Measurements from ENCODE around the gene TGFB1I1. TPM values are rescaled to one million over a fixed set of nuclear protein-coding genes. Genes with fewer than 3 reads are reported as not detected.
"Not testable (repeated sequence)": the region's sequence is repeated elsewhere in the genome, so short reads cannot be mapped to it uniquely, and the experiment has no call there.

Gene TGFB1I1
- polyA plus RNA-seq, 3 donors, result 35.6 to 41.8 (median 36.8) TPM

- no peak for DNase-seq (ENCODE audit: low read depth in 3 of 3, low spot score in 2 of 3)
These were observed 13.6 kb downstream of the TGFB1I1 start for GRCh38 chr16:31485571-31485970.

- no peak for DNase-seq (ENCODE audit: low read depth in 3 of 3, low spot score in 2 of 3)
These were observed 14.1 kb downstream of the TGFB1I1 start for GRCh38 chr16:31486045-31486444.

DNA sequence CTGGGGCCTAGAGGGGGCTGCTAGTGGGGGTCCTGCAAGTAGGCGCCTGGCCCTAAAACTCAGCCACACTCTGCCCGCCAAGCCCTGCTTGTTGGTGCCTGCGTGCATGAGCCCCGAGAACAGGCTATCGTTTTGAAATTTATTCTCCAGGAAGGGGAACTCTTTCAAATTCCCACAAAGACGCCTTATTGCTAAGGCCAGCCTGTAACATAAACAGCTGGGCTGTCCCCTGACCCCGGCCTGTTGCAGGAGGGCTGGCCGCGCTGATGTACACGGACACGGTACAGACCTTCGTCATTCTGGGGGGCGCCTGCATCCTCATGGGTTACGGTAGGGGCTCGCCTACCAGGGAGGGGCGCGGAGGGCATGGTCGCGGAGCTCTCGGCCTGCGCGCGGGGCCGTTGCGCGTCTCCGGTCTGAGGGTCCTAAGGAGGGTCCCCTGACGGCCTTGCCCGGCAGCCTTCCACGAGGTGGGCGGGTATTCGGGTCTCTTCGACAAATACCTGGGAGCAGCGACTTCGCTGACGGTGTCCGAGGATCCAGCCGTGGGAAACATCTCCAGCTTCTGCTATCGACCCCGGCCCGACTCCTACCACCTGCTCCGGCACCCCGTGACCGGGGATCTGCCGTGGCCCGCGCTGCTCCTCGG is 15.2 kb downstream of the TGFB1I1 start:
- DNase-seq (ENCODE audit: low read depth in 3 of 3, low spot score in 2 of 3), result no peak

GRCh38 chr16:31487720-31488467 is 15.9 kb downstream of the TGFB1I1 start:
- no peak for DNase-seq (ENCODE audit: low read depth in 3 of 3, low spot score in 2 of 3)

DNA sequence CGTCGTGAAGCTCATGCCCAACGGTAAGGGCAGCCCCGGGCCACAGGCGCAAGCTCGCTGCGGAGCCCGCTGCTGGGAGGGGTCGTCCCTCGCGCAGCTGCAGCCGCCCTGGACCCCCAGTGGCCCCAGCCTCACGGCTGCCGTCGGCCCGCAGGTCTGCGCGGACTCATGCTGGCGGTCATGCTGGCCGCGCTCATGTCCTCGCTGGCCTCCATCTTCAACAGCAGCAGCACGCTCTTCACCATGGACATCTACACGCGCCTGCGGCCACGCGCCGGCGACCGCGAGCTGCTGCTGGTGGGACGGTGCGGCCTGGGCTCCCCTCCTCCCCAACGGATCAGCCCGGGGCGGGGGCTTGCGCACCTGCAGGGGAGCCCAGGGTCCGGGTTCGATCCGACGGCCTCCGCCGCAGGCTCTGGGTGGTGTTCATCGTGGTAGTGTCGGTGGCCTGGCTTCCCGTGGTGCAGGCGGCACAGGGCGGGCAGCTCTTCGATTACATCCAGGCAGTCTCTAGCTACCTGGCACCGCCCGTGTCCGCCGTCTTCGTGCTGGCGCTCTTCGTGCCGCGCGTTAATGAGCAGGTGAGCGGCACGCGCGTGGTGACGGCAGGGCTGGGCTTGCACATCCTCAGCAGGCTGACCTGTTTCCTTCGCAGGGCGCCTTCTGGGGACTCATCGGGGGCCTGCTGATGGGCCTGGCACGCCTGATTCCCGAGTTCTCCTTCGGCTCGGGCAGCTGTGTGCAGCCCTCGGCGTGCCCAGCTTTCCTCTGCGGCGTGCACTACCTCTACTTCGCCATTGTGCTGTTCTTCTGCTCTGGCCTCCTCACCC is 16.7 kb downstream of the TGFB1I1 start:
- DNase-seq (ENCODE audit: low read depth in 3 of 3, low spot score in 2 of 3), result no peak

DNA sequence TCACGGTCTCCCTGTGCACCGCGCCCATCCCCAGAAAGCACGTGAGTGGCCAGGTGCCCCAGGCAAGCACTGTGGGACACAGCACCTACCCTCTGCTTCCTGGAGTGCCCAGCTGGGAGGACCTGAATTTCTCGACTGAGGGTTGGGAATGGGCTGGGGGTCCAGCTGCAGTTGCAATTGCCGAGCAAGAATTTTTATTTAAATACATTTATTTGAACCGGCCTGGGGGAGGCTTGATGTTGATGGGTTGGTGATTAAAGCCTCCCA is 17.3 kb downstream of the TGFB1I1 start:
- no peak for DNase-seq (ENCODE audit: low read depth in 3 of 3, low spot score in 2 of 3)

GRCh38 chr16:31489616-31490584 is 17.9 kb downstream of the TGFB1I1 start:
- no peak for DNase-seq (ENCODE audit: low read depth in 3 of 3, low spot score in 2 of 3)

DNA sequence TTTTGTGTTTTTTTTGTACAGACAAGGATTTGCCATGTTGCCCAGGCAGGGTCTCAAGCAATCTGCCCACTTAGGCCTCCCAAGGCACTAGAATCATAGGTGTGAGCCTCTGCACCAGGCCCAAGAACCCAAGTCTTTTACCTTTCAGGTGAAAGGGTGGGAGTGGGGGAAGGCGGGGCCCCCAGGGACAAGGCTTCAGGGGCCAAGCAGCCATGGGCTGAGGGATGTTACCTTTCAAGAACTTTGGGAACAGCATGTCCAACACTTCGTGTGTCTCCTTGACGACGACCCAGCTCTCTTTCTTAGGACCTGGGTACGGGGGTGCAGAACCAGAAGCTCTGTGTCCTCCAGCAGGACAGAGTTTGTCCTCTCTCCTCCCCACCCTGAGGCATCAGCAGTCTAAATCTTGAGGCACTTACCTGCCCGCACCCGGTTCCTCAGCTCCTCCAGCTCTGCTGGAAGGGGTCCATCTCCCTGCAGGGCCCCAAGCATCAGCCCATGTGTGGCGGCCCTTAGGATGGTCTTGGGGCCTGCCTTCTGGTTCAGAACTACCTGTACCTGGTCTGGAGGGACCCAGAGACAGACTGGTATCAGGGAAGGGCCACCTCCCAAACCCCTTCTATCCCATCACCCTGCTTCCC is 19.9 kb downstream of the TGFB1I1 start:
- no peak for DNase-seq (ENCODE audit: low read depth in 3 of 3, low spot score in 2 of 3)

DNA sequence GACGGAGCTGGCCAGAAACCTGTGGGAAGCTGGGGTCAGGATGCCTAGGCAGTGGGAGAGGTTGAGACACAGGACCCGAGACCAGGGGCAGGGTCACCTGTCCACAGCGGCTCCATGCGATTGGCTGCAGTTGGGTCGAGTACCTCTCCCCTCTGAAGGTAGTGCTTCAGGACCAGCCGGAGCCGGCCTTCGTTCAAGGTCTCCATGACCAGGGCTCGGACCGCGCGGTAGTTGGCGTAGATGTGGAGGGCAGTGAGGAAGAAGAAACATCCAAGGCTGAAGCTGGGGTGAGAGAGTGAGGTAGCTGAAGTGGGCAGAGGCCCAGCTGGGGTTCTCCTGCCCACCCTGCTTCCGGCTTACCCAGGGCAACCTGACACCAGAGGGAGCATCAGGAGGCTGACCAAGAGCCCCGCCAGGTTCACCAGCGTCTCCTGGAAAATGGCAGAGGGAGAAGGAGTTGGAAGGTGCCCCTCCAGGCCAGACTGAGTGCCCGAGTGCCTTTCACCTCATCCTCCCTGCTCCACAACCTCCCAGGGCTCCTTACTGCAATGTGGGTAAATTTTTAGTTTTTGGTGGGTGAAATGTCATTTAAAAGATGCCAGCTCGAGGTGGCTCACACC is 21.7 kb downstream of the TGFB1I1 start:
- DNase-seq (ENCODE audit: low read depth in 3 of 3, low spot score in 2 of 3), result no peak

DNA sequence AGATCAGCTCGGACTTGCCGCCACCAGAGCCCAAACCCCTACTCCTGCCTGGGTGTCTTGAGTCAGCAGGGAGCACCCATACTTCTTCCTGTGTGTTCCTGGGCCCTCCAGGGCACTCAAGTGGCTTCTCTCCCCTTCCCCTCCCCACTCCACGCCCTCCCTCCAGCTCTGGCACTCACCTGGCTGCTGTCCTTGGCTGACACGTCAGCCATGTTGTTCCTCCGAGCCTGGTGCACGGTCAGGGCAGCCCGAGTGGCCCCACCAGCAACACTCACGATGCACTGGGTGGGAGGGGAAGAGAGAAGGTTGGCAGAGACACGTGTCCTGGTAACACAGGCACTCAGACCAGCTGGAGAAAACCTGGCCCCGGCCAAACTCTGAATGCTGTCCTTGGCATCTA is 24.7 kb downstream of the TGFB1I1 start:
- DNase-seq (ENCODE audit: low read depth in 3 of 3, low spot score in 2 of 3), result no peak

GRCh38 chr16:31498493-31498892 is 26.5 kb downstream of the TGFB1I1 start:
- DNase-seq (ENCODE audit: low read depth in 3 of 3, low spot score in 2 of 3), result no peak

- no peak for DNase-seq (ENCODE audit: low read depth in 3 of 3, low spot score in 2 of 3)
These were observed 28.0 kb downstream of the TGFB1I1 start for GRCh38 chr16:31499928-31500327.

DNA sequence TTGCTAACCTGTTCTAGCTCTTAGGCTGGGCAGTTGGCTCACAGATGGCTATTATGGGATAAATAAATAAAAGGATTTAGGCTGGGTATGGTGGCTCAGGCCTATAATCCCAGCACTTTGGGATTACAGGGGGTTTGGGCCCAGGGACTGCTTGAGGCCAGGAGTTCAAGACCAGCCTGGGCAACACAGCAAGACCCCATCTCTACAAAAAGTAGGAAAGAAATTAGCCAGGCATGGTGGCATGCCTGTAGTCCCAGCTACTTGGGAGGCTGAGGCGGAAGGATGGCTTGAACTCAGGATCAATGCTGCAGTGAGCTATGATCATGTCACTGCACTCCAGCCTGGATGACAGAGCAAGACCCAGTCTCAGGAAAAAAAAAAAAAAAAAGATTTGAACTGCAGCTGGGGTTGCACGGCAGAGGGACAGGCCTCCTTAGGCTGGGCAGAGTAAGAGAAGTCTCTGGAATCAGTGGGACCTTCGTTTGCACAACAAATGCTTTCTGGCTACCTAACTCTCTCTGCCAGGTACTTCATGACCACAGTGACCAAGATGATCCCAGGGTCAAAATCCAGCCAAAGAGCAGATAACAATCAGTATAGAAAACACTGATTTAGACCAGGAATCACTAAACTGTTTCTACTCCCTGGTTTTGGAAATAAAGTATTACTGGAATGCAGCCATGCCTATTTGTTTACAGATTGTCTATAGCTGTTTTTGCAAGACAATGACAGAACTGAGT is 29.4 kb downstream of the TGFB1I1 start:
- no peak for DNase-seq (ENCODE audit: low read depth in 3 of 3, low spot score in 2 of 3)

- DNase-seq (ENCODE audit: low read depth in 3 of 3, low spot score in 2 of 3), result no peak
These were observed 30.0 kb downstream of the TGFB1I1 start for GRCh38 chr16:31501966-31502348.

DNA sequence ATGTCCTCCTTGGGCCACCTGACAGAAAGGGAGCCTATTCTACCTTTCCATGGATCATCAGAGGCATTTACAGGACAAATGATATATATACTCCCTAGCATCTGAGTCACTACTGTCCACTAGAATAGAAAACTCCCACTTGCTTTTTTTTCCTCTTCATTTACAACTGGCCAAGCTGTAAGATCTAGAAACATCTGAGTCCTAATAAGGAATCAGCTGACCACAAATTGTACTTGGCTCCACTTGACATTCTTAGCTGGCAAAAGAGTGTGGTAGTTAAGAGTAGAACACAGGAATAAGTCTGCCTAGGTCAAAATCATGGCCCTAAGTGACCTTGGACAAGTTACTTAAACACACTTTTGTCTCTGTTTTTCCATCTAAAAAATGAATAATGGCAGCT is 31.0 kb downstream of the TGFB1I1 start:
- DNase-seq (ENCODE audit: low read depth in 3 of 3, low spot score in 2 of 3), result no peak

GRCh38 chr16:31503555-31503954 is 31.6 kb downstream of the TGFB1I1 start:
- DNase-seq (ENCODE audit: low read depth in 3 of 3, low spot score in 2 of 3), result not testable (repeated sequence)

- no peak for DNase-seq (ENCODE audit: low read depth in 3 of 3, low spot score in 2 of 3)
These were observed 32.2 kb downstream of the TGFB1I1 start for GRCh38 chr16:31504159-31504558.

GRCh38 chr16:31505483-31505882 is 33.5 kb downstream of the TGFB1I1 start:
- DNase-seq (ENCODE audit: low read depth in 3 of 3, low spot score in 2 of 3), result no peak

DNA sequence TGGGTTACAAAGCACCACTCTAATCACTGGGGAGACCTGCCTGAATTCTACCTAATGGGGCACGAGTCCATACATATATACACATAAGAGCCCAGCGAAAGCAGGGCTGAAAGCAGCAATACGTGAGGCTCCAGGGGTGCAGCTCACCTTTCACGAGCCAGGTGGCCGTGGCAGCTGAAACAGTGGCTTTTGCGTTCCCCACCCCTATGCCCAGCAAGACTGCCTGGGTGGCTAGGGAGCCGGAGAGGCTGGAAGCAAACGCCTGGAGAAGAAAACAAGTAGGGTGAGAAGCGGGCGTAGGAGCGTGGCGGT is 35.6 kb downstream of the TGFB1I1 start:
- no peak for DNase-seq (ENCODE audit: low read depth in 3 of 3, low spot score in 2 of 3)
